SK-N-MC (cell line): ENCODE measurements around the gene ADCYAP1R1.

Experiments used
- DNase-seq: peaks from one replicate; pipeline ENCODE4 v3.0.0-alpha.2; 2011; ENCODE audit warnings: low read depth, low spot score
- H3K27ac ChIP-seq: fragments of 200-600 bp; sonication (generic); 2 replicates; pipeline ENCODE4 v1.5.1; 2016; ENCODE audit warnings: mixed run types
- H3K36me3 ChIP-seq: fragments of 200-600 bp; sonication (generic); 2 replicates; pipeline ENCODE4 v1.6.1; 2017; ENCODE audit warnings: antibody characterized with exemption, low read length, mixed read lengths; ENCODE audit not compliant: insufficient read depth
- H3K4me3 ChIP-seq: fragments of 200-600 bp; sonication (generic); 2 replicates; pipeline ENCODE4 v1.5.1; 2016
- H3K9ac ChIP-seq: fragments of 200-600 bp; sonication (generic); 2 replicates; pipeline ENCODE4 v1.8.0; 2017; ENCODE audit warnings: mixed run types, mixed read lengths; ENCODE audit not compliant: insufficient read length
- H3K9me3 ChIP-seq: fragments of 200-600 bp; sonication (generic); 2 replicates; pipeline ENCODE4 v1.6.1; 2017; ENCODE audit warnings: low read depth, mild to moderate bottlenecking, antibody characterized with exemption, low read length, moderate library complexity, mixed read lengths
- EZH2 ChIP-seq: fragments of 200-600 bp; sonication (generic); IDR thresholded peaks from one replicate; pipeline ENCODE4 v1.6.1; 2017; ENCODE audit warnings: antibody characterized with exemption
- FOXP2 ChIP-seq: optimal IDR thresholded peaks from 2 replicates; pipeline ENCODE3; 2011; ENCODE audit warnings: mild to moderate bottlenecking, moderate library complexity; ENCODE audit not compliant: insufficient read depth; ENCODE audit errors: extremely low read length, control extremely low read depth
- POLR2AphosphoS5 ChIP-seq: IDR thresholded peaks from 2 replicates; pipeline ENCODE4 v1.6.1; 2012; ENCODE audit warnings: mild to moderate bottlenecking, low read depth, low read length, borderline replicate concordance

ADCYAP1R1 gene

GRCh38 chr7:31019509-31019908, 32.6 kb upstream of the ADCYAP1R1 start:
- Histone ChIP-seq H3K9me3 (no peaks in the 10 kb centered on the region), H3K4me3 (no peak overlapping the region), H3K9ac (no peak overlapping the region), H3K27ac (no peak overlapping the region), H3K36me3 (no peaks in the 10 kb centered on the region)
- DNase-seq: no peak
- TF ChIP-seq EZH2 (no peak), POLR2AphosphoS5 (no peak), FOXP2 (no peak)

GRCh38 chr7:31020161-31020560, 31.9 kb upstream of the ADCYAP1R1 start:
- H3K27ac ChIP-seq: no peak overlapping the region
- H3K9ac ChIP-seq: no peak overlapping the region
- no peaks in the 10 kb centered on the region for H3K36me3 ChIP-seq
- no peak for DNase-seq
- H3K4me3 ChIP-seq: no peak overlapping the region
- TF ChIP-seq FOXP2: no peak
- no peak for TF ChIP-seq EZH2
- no peak for TF ChIP-seq POLR2AphosphoS5
- H3K9me3 ChIP-seq: no peaks in the 10 kb centered on the region

- DNase-seq: no peak
- TF ChIP-seq EZH2 (no peak), POLR2AphosphoS5 (no peak), FOXP2 (no peak)
Observed at GRCh38 chr7:31020652-31021051, 31.5 kb upstream of the ADCYAP1R1 start.

GRCh38 chr7:31022117-31022516, 30.0 kb upstream of the ADCYAP1R1 start:
- Histone ChIP-seq H3K36me3 (no peaks in the 10 kb centered on the region), H3K9ac (no peak overlapping the region), H3K27ac (no peak overlapping the region), H3K4me3 (no peak overlapping the region), H3K9me3 (no peaks in the 10 kb centered on the region)
- TF ChIP-seq FOXP2 (no peak), EZH2 (no peak), POLR2AphosphoS5 (no peak)
- no peak for DNase-seq

More at GRCh38 chr7:31020652-31021051, 31.5 kb upstream of the ADCYAP1R1 start:
- Histone ChIP-seq H3K36me3 (no peaks in the 10 kb centered on the region), H3K9me3 (no peaks in the 10 kb centered on the region), H3K4me3 (no peak overlapping the region), H3K9ac (no peak overlapping the region), H3K27ac (no peak overlapping the region)

- Histone ChIP-seq H3K9me3 (no peaks in the 10 kb centered on the region), H3K27ac (no peak overlapping the region), H3K36me3 (no peaks in the 10 kb centered on the region), H3K4me3 (no peak overlapping the region), H3K9ac (no peak overlapping the region)
- no peak for DNase-seq
- TF ChIP-seq POLR2AphosphoS5: no peak
- no peak for TF ChIP-seq EZH2
- TF ChIP-seq FOXP2: no peak
Observed at GRCh38 chr7:31022726-31023125, 29.4 kb upstream of the ADCYAP1R1 start.

- no peaks in the 10 kb centered on the region for H3K9me3 ChIP-seq
- no peak for DNase-seq
- no peak overlapping the region for H3K9ac ChIP-seq
- no peaks in the 10 kb centered on the region for H3K36me3 ChIP-seq
- no peak for TF ChIP-seq POLR2AphosphoS5
- no peak for TF ChIP-seq FOXP2
- no peak for TF ChIP-seq EZH2
- H3K27ac ChIP-seq: no peak overlapping the region
- H3K4me3 ChIP-seq: no peak overlapping the region
Observed at GRCh38 chr7:31023877-31024276, 28.2 kb upstream of the ADCYAP1R1 start.

- no peak for TF ChIP-seq EZH2
- TF ChIP-seq POLR2AphosphoS5: no peak
- TF ChIP-seq FOXP2: no peak
- peak overlapping the region; percentile 35 for H3K9ac ChIP-seq
- H3K4me3 ChIP-seq: peak overlapping the region; percentile 63
- peak; percentile 5 for DNase-seq
- H3K36me3 ChIP-seq: no peaks in the 10 kb centered on the region
- no peak overlapping the region for H3K27ac ChIP-seq
- H3K9me3 ChIP-seq: no peaks in the 10 kb centered on the region
Observed at GRCh38 chr7:31027161-31027965, 24.7 kb upstream of the ADCYAP1R1 start.

- Histone ChIP-seq H3K4me3 (no peak overlapping the region), H3K9me3 (no peaks in the 10 kb centered on the region), H3K36me3 (no peaks in the 10 kb centered on the region), H3K9ac (no peak overlapping the region), H3K27ac (no peak overlapping the region)
- no peak for DNase-seq
- TF ChIP-seq POLR2AphosphoS5 (no peak), FOXP2 (no peak), EZH2 (no peak)
Observed at GRCh38 chr7:31028006-31028405, 24.1 kb upstream of the ADCYAP1R1 start.
